Muscle layer of colon (tissue), 2 donors: ENCODE measurements around the gene DHFR.

ENCODE experiments used
- H3K27ac ChIP-seq: one replicate; pipeline ENCODE4 v1.7.0; 2013; ENCODE audit warnings: low read depth, mild to moderate bottlenecking, low read length, moderate library complexity
- H3K27me3 ChIP-seq, 2 donors: one replicate each; pipeline ENCODE4 v1.7.0; 2013; ENCODE audit warnings: low read length in 2 of 2, mild to moderate bottlenecking in 2 of 2; ENCODE audit not compliant: insufficient read depth in 2 of 2, control insufficient read depth in 1 of 2
- H3K36me3 ChIP-seq: one replicate; pipeline ENCODE4 v1.7.0; 2013; ENCODE audit warnings: mild to moderate bottlenecking, low read length; ENCODE audit not compliant: insufficient read depth
- H3K4me1 ChIP-seq: one replicate; pipeline ENCODE4 v1.7.0; 2013; ENCODE audit warnings: mild to moderate bottlenecking, low read length; ENCODE audit not compliant: insufficient read depth
- H3K4me3 ChIP-seq, 2 donors: one replicate each; pipeline ENCODE4 v1.7.0; 2013; ENCODE audit warnings: low read length in 2 of 2, low read depth in 1 of 2, mild to moderate bottlenecking in 1 of 2, moderate library complexity in 1 of 2
- H3K9ac ChIP-seq: one replicate; pipeline ENCODE4 v1.7.0; 2013; ENCODE audit warnings: low read length
- H3K9me3 ChIP-seq: one replicate; pipeline ENCODE4 v1.7.0; 2013; ENCODE audit warnings: mild to moderate bottlenecking, low read length
- donor health status: abdominal sarcoma.
- donor health status: Adenocarcinoma of cecum.

DHFR gene

DNA sequence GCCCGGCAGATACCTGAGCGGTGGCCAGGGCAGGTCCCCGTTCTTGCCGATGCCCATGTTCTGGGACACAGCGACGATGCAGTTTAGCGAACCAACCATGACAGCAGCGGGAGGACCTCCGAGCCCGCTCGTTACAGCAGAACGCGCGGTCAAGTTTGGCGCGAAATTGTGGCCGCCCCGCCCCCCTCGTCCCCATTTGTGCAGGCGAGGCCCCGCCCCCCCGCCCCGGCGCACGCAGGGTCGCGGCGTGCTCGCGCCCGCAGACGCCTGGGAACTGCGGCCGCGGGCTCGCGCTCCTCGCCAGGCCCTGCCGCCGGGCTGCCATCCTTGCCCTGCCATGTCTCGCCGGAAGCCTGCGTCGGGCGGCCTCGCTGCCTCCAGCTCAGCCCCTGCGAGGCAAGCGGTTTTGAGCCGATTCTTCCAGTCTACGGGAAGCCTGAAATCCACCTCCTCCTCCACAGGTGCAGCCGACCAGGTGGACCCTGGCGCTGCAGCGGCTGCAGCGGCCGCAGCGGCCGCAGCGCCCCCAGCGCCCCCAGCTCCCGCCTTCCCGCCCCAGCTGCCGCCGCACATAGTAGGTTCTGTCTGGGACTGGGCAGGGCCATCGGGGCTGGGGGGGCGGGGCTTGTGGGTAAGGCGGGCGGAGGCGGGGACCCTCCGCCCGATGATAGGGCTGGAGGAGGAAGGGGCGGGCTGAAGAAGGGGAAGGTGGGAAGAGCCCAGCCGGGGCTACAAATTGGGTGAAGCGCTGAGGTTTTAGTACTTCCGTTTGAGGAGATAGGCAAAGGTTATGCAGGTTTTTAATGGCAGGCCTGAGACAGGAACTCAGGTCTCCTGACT is at the start of gene DHFR, which contains the start of gene MSH3:
Gene DHFR, minus strand, starts transcription at position 593 of the 840 bp plus-strand sequence. Its CDS starts 494 bp downstream, at position 99.
Gene MSH3, plus strand, starts transcription at position 262 of the 840 bp plus-strand sequence. Its CDS starts 76 bp downstream, at position 338.
- H3K9me3 ChIP-seq: no peaks in the 10 kb centered on the region
- H3K9ac ChIP-seq: peak within 1 kb of the TSS; percentile 65
- H3K27me3 ChIP-seq: no peaks in the 10 kb centered on the region
- H3K4me1 ChIP-seq: peaks cover 19% of the 10 kb centered on the region
- peaks cover 4% of the 10 kb centered on the region for H3K36me3 ChIP-seq
- peak within 1 kb of the TSS; percentile 95 for H3K27ac ChIP-seq
- H3K4me3 ChIP-seq: peak within 1 kb of the TSS; percentile 67 to 95

DNA sequence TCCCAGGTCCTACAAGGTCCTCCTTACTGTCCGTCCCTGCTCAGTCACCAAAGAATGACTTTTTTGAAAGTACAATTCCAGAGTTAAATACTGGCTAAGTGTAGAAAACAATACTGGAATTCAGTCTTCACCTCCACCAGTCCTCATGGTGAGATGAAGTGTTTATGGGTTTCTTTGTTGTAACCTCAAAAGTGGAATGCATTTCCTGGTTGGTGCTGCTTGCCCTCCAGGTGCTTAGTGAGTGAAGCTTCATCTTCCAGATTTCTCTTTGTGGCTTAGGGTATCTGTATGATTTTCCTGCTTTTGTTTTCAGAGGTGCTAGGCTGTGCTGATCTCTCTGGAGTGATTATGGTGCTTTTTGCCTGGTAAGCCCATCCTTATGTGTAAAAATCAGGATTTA is 49.4 kb upstream of the DHFR start:
- no peaks in the 10 kb centered on the region for H3K27me3 ChIP-seq
- no peaks in the 10 kb centered on the region for H3K9me3 ChIP-seq
- no peak overlapping the region for H3K9ac ChIP-seq
- no peak overlapping the region for H3K27ac ChIP-seq
- H3K4me3 ChIP-seq: no peak overlapping the region
- no peaks in the 10 kb centered on the region for H3K4me1 ChIP-seq
- peaks cover 5% of the 10 kb centered on the region for H3K36me3 ChIP-seq

DNA sequence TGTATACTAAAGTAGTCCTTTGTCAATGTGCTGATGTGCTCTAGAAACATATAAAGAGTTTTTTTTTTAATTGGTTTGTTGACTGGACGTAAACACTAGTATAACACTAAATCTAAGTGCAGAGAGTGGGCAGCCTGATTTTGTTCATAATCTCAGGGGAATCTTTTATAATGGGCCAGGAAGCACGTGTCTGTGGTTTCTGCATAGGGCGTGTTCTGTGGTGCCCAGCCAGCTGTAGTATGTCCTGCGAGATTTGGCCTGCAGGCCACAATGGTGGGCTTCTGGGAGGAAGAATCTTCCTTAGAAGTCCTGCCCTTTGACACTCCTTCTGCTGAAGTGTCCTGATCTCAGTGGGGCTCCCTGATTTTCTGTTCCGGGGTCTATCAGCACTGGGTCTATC is 49.0 kb upstream of the DHFR start:
- H3K27me3 ChIP-seq: no peaks in the 10 kb centered on the region
- H3K27ac ChIP-seq: no peak overlapping the region
- H3K4me3 ChIP-seq: no peak overlapping the region
- no peak overlapping the region for H3K9ac ChIP-seq
- H3K36me3 ChIP-seq: peaks cover 5% of the 10 kb centered on the region
- H3K4me1 ChIP-seq: no peaks in the 10 kb centered on the region
- no peaks in the 10 kb centered on the region for H3K9me3 ChIP-seq

DNA sequence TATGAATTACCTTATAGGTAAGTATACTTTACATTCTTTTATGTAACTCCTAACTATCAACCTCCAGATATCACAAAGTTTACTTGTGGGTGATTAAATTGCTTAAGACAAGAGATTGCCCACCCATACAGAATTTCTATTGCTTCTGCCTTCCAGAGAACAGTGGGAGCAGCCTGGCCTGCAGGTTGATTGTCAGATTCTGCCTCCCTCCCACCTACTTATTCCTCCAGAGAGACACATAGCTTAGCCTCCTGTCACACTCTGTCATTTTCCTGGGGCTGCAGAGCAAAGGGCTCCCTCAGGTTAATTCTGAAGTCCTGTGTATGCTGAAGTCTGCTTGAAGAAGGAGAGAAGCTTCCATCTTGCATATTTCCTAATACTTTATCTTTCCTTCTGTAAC is 48.5 kb upstream of the DHFR start:
- H3K27ac ChIP-seq: no peak overlapping the region
- H3K4me1 ChIP-seq: no peaks in the 10 kb centered on the region

DNA sequence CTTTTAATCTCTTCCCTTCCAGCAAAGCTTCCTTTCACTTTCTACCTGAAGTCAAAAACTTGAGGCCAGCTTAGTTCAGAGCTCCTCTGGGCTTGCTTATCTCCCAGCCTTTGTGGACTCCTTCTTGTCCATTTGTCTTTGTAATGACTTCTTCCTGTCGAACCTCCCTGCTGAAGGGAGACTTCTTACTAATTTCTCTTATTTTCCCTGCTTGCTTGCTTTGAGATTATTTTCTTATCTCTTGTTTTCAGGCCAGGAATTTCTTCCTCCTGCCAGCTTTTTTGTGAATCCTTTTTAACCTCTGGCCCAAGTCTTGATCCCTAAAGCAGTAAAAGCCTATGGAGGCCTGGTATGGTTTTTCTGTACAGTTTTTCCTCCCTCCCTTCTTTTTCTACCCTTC is 46.8 kb upstream of the DHFR start:
- Histone ChIP-seq H3K27ac (no peak overlapping the region), H3K4me1 (no peaks in the 10 kb centered on the region), H3K4me3 (no peak overlapping the region), H3K9me3 (no peaks in the 10 kb centered on the region), H3K36me3 (peaks cover 5% of the 10 kb centered on the region), H3K9ac (no peak overlapping the region), H3K27me3 (no peaks in the 10 kb centered on the region)

More for the DNA sequence above, 48.5 kb upstream of the DHFR start:
- Histone ChIP-seq H3K4me3 (no peak overlapping the region), H3K9me3 (no peaks in the 10 kb centered on the region), H3K27me3 (no peaks in the 10 kb centered on the region), H3K9ac (no peak overlapping the region), H3K36me3 (peaks cover 5% of the 10 kb centered on the region)

DNA sequence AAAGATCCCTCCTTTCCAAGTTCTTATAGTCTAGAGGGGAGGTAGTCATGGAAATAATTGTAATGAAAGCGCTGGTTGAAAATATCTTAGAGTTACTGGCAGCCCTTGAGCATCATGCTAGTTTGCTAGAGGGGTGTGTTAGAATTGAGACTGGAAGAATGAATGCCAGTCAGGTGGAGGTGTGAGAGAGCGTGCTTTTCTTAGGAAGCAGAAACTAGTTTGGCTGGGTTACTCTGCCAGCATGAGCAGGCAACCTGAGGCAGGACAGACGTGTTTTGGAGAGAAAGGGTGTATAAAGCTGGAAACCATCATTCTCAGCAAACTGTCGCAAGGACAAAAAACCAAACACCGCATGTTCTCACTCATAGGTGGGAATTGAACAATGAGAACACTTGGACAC is 43.6 kb upstream of the DHFR start:
- Histone ChIP-seq H3K4me1 (no peaks in the 10 kb centered on the region), H3K27me3 (no peaks in the 10 kb centered on the region), H3K36me3 (peaks cover 5% of the 10 kb centered on the region), H3K4me3 (no peak overlapping the region), H3K9ac (no peak overlapping the region), H3K9me3 (no peaks in the 10 kb centered on the region), H3K27ac (no peak overlapping the region)

DNA sequence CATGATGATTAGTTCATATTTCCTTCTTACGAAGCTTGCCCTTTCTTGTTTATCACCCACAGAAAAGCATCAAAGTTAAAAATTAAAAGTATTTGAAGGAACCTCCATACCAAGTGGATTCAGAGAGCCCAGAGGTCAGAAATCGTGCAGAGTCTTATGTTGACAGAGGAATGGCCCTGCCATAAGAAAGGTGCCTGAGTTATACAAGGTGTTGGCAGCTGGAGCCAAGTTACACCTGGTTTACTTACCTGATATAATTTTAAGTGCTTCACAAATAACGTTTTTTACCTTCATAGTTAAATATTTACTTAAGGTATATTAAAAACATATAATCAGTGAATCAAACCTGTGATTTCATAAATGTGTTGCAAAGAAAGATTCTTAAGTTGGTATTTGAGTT is 42.3 kb upstream of the DHFR start:
- Histone ChIP-seq H3K4me1 (no peaks in the 10 kb centered on the region), H3K9me3 (no peaks in the 10 kb centered on the region), H3K4me3 (no peak overlapping the region), H3K27me3 (no peaks in the 10 kb centered on the region), H3K27ac (no peak overlapping the region), H3K36me3 (peaks cover 5% of the 10 kb centered on the region), H3K9ac (no peak overlapping the region)

DNA sequence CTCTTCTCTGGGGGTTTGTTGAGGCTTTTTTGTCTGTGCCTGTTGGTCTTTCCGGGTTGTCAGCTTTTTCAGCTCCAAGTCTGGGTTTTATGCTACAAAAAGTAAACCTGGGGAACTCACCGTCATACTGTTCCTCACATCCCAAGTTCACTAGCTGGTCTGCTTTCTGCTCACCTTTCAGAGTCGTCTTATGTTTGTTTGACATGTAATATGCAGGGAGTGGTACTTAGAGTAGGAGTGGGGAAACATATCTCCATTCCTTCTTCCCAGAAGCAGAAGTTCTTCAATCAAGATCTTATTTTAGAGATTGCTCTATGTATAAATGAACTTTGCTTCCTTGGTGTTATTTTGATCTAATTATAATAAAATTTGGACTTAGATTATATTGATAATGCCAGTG is 41.7 kb upstream of the DHFR start:
- Histone ChIP-seq H3K27me3 (no peaks in the 10 kb centered on the region), H3K9ac (no peak overlapping the region), H3K9me3 (no peaks in the 10 kb centered on the region), H3K27ac (no peak overlapping the region), H3K4me3 (no peak overlapping the region), H3K36me3 (peaks cover 5% of the 10 kb centered on the region), H3K4me1 (no peaks in the 10 kb centered on the region)

DNA sequence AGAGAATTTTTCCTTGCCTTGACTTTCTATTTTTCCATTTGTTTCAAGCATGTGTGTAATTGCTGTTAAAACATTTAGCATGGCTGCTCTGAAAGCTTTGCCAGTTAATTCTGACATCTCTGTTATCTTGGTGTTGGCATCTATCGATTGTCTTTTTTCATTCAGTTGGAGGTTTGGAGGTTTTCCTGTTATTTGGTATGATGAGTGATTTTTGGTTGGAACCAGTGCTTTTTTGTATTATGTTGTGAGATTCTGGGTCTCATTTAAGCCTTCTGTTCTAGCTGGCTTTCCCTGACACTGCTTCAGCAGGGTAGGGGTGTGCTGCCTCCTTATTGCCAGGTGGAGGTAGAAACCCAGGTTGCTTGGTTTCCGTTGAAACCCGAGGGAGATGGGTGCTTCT is 40.9 kb upstream of the DHFR start:
- Histone ChIP-seq H3K27me3 (no peaks in the 10 kb centered on the region), H3K9me3 (no peaks in the 10 kb centered on the region), H3K4me1 (no peaks in the 10 kb centered on the region), H3K9ac (no peak overlapping the region), H3K27ac (no peak overlapping the region), H3K4me3 (no peak overlapping the region), H3K36me3 (no peaks in the 10 kb centered on the region)

DNA sequence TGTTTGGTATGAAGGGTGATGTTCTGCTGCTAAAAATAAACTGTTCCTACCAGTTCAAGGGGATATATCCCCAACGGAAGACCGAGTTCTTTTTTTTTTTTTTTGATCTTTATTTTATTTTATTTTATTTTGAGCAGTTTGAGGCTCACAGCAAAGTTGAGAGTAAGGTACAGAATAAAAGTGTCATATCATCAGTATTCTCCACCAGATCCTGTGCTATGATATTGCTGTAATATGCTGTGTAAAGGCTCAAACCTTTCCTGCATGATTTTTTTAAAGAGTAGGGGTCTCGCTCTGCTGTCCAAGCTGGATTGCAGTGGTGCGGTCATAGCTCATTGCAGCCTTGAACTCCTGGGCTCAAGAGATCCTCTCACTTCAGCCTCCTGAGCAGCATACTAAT is 34.8 kb upstream of the DHFR start:
- Histone ChIP-seq H3K9me3 (no peaks in the 10 kb centered on the region), H3K27me3 (no peaks in the 10 kb centered on the region), H3K9ac (no peak overlapping the region), H3K27ac (no peak overlapping the region), H3K36me3 (peaks cover 5% of the 10 kb centered on the region), H3K4me3 (no peak overlapping the region), H3K4me1 (no peaks in the 10 kb centered on the region)

DNA sequence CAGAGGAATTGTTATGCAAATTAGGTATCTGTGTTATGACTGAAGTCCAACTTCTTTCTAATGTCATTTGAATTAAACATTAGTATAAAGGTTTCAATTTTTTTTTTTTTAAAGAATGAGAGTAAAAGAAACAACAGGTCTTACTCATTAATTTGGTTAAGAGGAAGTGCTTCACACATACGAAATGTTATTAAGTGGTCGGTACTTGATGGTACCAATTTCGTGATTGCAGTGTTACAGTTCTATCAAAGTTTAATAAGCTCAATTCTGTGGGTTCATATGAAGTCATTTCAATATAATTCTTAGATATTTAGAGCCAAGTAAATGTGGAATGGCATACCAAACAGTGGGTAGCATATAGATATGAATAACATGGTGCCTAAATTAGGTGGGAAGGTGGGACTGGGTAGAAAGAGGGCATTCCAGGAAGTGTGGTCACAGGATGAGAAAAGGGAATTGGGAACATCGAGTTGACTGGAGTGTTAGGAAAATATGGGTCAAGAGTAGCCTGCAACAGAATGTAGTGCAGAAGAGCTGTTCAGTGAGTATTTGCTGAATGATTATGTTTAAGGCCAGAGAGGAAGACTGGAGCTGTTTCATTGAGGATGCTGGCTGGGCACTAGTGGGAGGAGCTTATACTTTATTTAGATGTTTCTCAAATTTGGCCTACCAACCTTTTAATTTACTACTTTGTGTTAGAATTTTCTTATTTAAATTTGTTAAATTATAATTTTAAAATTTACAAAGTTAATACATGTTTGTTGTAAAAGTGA is 34.1 kb upstream of the DHFR start:
- Histone ChIP-seq H3K4me1 (no peaks in the 10 kb centered on the region), H3K27me3 (no peaks in the 10 kb centered on the region), H3K9me3 (no peaks in the 10 kb centered on the region), H3K36me3 (peaks cover 5% of the 10 kb centered on the region), H3K27ac (no peak overlapping the region), H3K4me3 (no peak overlapping the region), H3K9ac (no peak overlapping the region)
